Measurements from ENCODE around the gene NOX3. TPM values are rescaled to one million over a fixed set of nuclear protein-coding genes. Genes with fewer than 3 reads are reported as not detected.
"Not testable (repeated sequence)": the region's sequence is repeated elsewhere in the genome, so short reads cannot be mapped to it uniquely, and the experiment has no call there.

NOX3 gene
- total RNA-seq, 1 experiment from 2014 or later: not detected

DNA sequence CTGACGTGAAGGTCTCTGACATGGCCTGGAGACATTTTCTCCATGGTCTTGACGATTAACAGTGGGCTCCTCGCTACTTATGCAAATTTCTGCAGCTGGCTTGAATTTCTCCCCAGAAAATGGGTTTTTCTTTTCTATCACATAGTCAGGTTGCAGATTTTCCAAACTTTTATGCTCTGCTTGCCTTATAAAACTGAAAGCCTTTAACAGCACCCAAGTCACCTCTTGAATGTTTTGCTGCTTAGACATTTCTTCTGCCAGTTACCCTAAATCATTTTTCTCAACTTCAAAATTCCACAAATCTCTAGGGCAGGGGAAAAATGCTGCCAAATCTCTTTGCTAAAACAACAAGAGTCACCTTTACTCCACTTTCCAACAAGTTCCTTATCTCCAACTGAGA is 12.9 kb upstream of the NOX3 start:
- H3K23ac ChIP-seq (ENCODE audit: insufficient read length, low read depth, low read length); H3K4me2 ChIP-seq (ENCODE audit: insufficient read depth, insufficient read length, low read length); H2BK5ac ChIP-seq (ENCODE audit: insufficient read length, low read length); H4K20me1 ChIP-seq (ENCODE audit: control insufficient read depth, insufficient read depth, insufficient read length); H3T11ph ChIP-seq (ENCODE audit: low read length); H3K56ac ChIP-seq (ENCODE audit: insufficient read length, low read depth, low read length); H3K27ac ChIP-seq (ENCODE audit: insufficient read length, low read depth, low read length); H2BK20ac ChIP-seq (ENCODE audit: low read depth, low read length, poor library complexity, severe bottlenecking); H3K9ac ChIP-seq (ENCODE audit: extremely low read depth, insufficient read length, low read length); H3K79me2 ChIP-seq (ENCODE audit: insufficient read depth, low read length); H3K27ac Mint-ChIP-seq; H3K4ac ChIP-seq (ENCODE audit: low read depth, low read length); H3K27me3 ChIP-seq (ENCODE audit: insufficient read depth, low read length); H4K5ac ChIP-seq (ENCODE audit: insufficient read length, low read depth, low read length); H4K91ac ChIP-seq (ENCODE audit: insufficient read length, low read depth, low read length); H3K4me1 Mint-ChIP-seq; H3K4me3 Mint-ChIP-seq; H3K14ac ChIP-seq (ENCODE audit: insufficient read depth, low read length); H3K4me1 ChIP-seq (ENCODE audit: insufficient read depth, low read length); DNase-seq; H2BK12ac ChIP-seq (ENCODE audit: insufficient read length, low read depth, low read length); H2AFZ ChIP-seq (ENCODE audit: low read length); H3K9me3 ChIP-seq (ENCODE audit: control insufficient read depth, low read depth, low read length); H3K23me2 ChIP-seq (ENCODE audit: insufficient read length, low read depth, low read length, poor library complexity, severe bottlenecking); H4K8ac ChIP-seq (replicated peaks; ENCODE audit: insufficient read length, low read depth, low read length); H3K18ac ChIP-seq (ENCODE audit: insufficient read length, low read depth, low read length); H2BK120ac ChIP-seq (ENCODE audit: low read depth, low read length, poor library complexity, severe bottlenecking); H3K27me3 Mint-ChIP-seq (ENCODE audit: low read depth); H2BK15ac ChIP-seq (ENCODE audit: low read depth, low read length); H3K79me1 ChIP-seq (ENCODE audit: insufficient read depth, low read depth, low read length, poor library complexity, severe bottlenecking); H2AK5ac ChIP-seq (ENCODE audit: insufficient read length, low read length): not testable (repeated sequence)
- WGBS (ENCODE audit: extremely low coverage, insufficient read length, low lambda C conversion rate): no CpG with 5 or more reads among the region's 3 CpGs
- Mint-ChIP-seq H3K36me3 (ENCODE audit: insufficient read depth in 1 of 3, low read depth in 3 of 3) (peaks cover 10 to 55% (median 25%) of the 10 kb centered on the region in 3 experiments; a peak in 6 of 7 replicates), H3K9me3 (peaks cover 36 to 40% of the 10 kb centered on the region in 2 experiments)
